Smooth muscle cell (in vitro differentiated cells): Measurements from ENCODE around the gene SERPINB7. TPM values are rescaled to one million over a fixed set of nuclear protein-coding genes. Genes with fewer than 3 reads are reported as not detected.

ENCODE experiments used
- DNase-seq: peaks from one replicate; lab custom pipeline; 2025; ENCODE audit not compliant: unreplicated experiment; lab: John Stamatoyannopoulos, UW
- H2AFZ ChIP-seq: fragments of 200-600 bp; sonication (generic); 2 replicates; pipeline ENCODE4 v1.6.0; 2016; ENCODE audit warnings: antibody characterized with exemption, low read depth, mild to moderate bottlenecking
- H3F3A ChIP-seq: fragments of 200-600 bp; sonication (generic); 2 replicates; pipeline ENCODE4 v1.6.0; 2017; ENCODE audit warnings: antibody characterized with exemption, low read depth
- H3K27ac ChIP-seq: fragments of 200-600 bp; sonication (generic); 2 replicates; pipeline ENCODE4 v1.5.1; 2016; ENCODE audit warnings: low read depth, mild to moderate bottlenecking
- H3K27me3 ChIP-seq: fragments of 200-600 bp; sonication (generic); 2 replicates; pipeline ENCODE4 v1.6.1; 2016; ENCODE audit warnings: low read depth, mild to moderate bottlenecking
- H3K36me3 ChIP-seq: fragments of 200-600 bp; sonication (generic); 2 replicates; pipeline ENCODE4 v1.5.1; 2016; ENCODE audit warnings: low read depth
- H3K4me1 ChIP-seq: fragments of 200-600 bp; sonication (generic); 2 replicates; pipeline ENCODE4 v1.5.1; 2016; ENCODE audit warnings: low read depth
- H3K4me2 ChIP-seq: fragments of 200-600 bp; sonication (generic); 2 replicates; pipeline ENCODE4 v1.6.0; 2016; ENCODE audit warnings: mild to moderate bottlenecking
- H3K4me3 ChIP-seq: fragments of 200-600 bp; sonication (generic); 2 replicates; pipeline ENCODE4 v1.5.1; 2016; ENCODE audit warnings: mild to moderate bottlenecking
- H3K79me2 ChIP-seq: fragments of 200-600 bp; sonication (generic); 2 replicates; pipeline ENCODE4 v1.6.0; 2016; ENCODE audit warnings: low read depth, mild to moderate bottlenecking
- H3K9ac ChIP-seq: fragments of 200-600 bp; sonication (generic); 2 replicates; pipeline ENCODE4 v1.6.0; 2016; ENCODE audit warnings: low read depth
- H3K9me3 ChIP-seq: fragments of 200-600 bp; sonication (generic); replicated peaks from 2 replicates; pipeline ENCODE4 v1.5.1; 2016; ENCODE audit warnings: low read depth
- H4K20me1 ChIP-seq: fragments of 200-600 bp; sonication (generic); 2 replicates; pipeline ENCODE4 v1.6.0; 2016; ENCODE audit warnings: low read depth
- CTCF ChIP-seq: fragments of 200-600 bp; sonication (generic); IDR thresholded peaks from 2 replicates; pipeline ENCODE4 v1.5.1; 2017; ENCODE audit warnings: borderline replicate concordance, mild to moderate bottlenecking, antibody characterized with exemption; ENCODE audit not compliant: insufficient read depth, poor library complexity, severe bottlenecking
- WGBS: methylation state at CpG from one replicate; pipeline ENCODE4 v1.1.7; 2016; ENCODE audit warnings: low lambda C conversion rate; 5-methylcytosine and 5-hydroxymethylcytosine counted together
- polyA plus RNA-seq: library from polyadenylated mRNA; unstranded; fragments of >200 nt; fragmentation: Nextera tagmentation; extraction: Ambion mirVana; gene quantifications from 2 replicates; pipeline ENCODE4 v1.2.1, GENCODE V29; 2016
- total RNA-seq: library from RNA; depleted of rRNA; stranded (reverse); fragments of >200 nt; gene quantifications from 2 replicates; pipeline ENCODE4 v1.2.3, GENCODE V29; 2014

Gene SERPINB7
- total and polyA plus RNA-seq, 2 experiments from 2014 or later: 18.4 to 174 TPM

- Histone ChIP-seq H3K36me3 (no peaks in the 10 kb centered on the region), H3K9me3 (no peaks in the 10 kb centered on the region), H3K4me3 (no peak overlapping the region), H3K79me2 (no peaks in the 10 kb centered on the region), H3K27me3 (no peaks in the 10 kb centered on the region), H2AFZ (no peak overlapping the region), H3F3A (no peaks in the 10 kb centered on the region), H3K27ac (no peak overlapping the region), H3K9ac (no peak overlapping the region), H4K20me1 (no peaks in the 10 kb centered on the region), H3K4me1 (no peaks in the 10 kb centered on the region), H3K4me2 (no peak overlapping the region)
- no peak for TF ChIP-seq CTCF
- WGBS: 90% methylated on average over 3 of the region's 3 CpGs
- DNase-seq: no peak
Observed at GRCh38 chr18:63731215-63731614, 44.0 kb upstream of the SERPINB7 start.

DNA sequence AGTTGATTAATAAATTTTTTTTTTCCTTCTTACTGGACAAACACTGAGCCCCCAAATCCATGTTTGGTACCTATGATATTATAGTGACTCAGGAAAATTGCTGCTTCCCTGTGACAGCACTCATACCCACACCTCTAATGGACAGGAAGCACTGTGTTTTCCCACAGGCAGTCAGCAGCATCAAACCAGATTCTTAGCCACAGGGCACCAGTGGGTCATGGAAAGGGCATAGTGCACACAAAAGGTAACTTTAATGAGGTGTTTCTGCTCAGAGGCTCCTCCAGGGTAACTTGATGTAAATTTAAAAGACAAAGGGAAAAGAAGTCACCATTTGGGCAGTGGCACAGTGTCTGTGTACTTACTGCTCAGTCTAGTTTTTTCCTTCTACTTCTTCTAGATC is 38.3 kb upstream of the SERPINB7 start:
- Histone ChIP-seq H2AFZ (no peak overlapping the region), H3K9ac (no peak overlapping the region), H3K27ac (no peak overlapping the region), H3K79me2 (no peaks in the 10 kb centered on the region), H4K20me1 (no peaks in the 10 kb centered on the region), H3K36me3 (no peaks in the 10 kb centered on the region), H3K4me1 (no peaks in the 10 kb centered on the region), H3K4me3 (no peak overlapping the region), H3K4me2 (no peak overlapping the region), H3K9me3 (no peaks in the 10 kb centered on the region), H3F3A (no peaks in the 10 kb centered on the region), H3K27me3 (no peaks in the 10 kb centered on the region)
- no peak for TF ChIP-seq CTCF
- DNase-seq: no peak

DNA sequence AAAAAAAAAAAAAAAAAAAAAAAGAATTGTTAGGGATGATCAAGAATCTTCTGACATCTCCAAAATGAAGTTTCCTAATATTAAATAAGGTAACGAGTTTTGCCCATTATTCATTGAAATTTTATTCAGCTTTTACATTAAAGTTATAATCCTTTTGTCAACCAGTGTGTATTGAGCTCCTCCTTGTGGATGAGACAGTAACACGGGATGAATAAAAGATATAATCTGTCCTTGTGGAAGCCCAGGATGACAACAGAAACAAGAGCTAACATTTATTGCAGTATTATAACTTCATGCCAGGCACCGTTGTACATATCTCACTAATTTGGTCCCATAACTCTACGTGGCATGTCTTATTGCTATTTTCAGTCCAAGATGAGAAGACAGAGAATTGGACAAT is 33.4 kb upstream of the SERPINB7 start:
- no peaks in the 10 kb centered on the region for H3K79me2 ChIP-seq

More for the DNA sequence above, 33.4 kb upstream of the SERPINB7 start:
- Histone ChIP-seq H4K20me1 (no peaks in the 10 kb centered on the region), H3K4me1 (no peaks in the 10 kb centered on the region), H2AFZ (no peak overlapping the region), H3K27ac (no peak overlapping the region), H3K4me3 (no peak overlapping the region), H3F3A (no peaks in the 10 kb centered on the region), H3K27me3 (no peaks in the 10 kb centered on the region), H3K9me3 (no peaks in the 10 kb centered on the region), H3K36me3 (no peaks in the 10 kb centered on the region), H3K9ac (no peak overlapping the region), H3K4me2 (no peak overlapping the region)
- no peak for DNase-seq
- TF ChIP-seq CTCF: peak; percentile 37
- 60% methylated on average over 4 of the region's 4 CpGs for WGBS
